NT2/D1 (cell line): ENCODE data around the gene IQGAP3.
A peak's percentile ranks its signal among the peaks of the same experiment; 100 is the strongest.
"Not testable (repeated sequence)": the region's sequence is repeated elsewhere in the genome, so short reads cannot be mapped to it uniquely, and the experiment has no call there.

ENCODE experiments used
- DNase-seq: peaks from one replicate; pipeline ENCODE4 v3.0.0-alpha.2; 2011; ENCODE audit warnings: low read depth, low spot score
- H3K27me3 ChIP-seq: 2 replicates; pipeline ENCODE4 v1.6.0; 2011; ENCODE audit warnings: mild to moderate bottlenecking; ENCODE audit not compliant: insufficient read length, insufficient read depth
- H3K36me3 ChIP-seq: 2 replicates; pipeline ENCODE4 v1.6.1; 2011; ENCODE audit warnings: mild to moderate bottlenecking, low read length, mixed read lengths; ENCODE audit not compliant: insufficient read depth, insufficient read length
- H3K4me1 ChIP-seq: 2 replicates; pipeline ENCODE4 v1.5.1; 2011; ENCODE audit not compliant: insufficient read depth, insufficient read length
- H3K4me3 ChIP-seq: 2 replicates; pipeline ENCODE4 v1.5.1; 2011; ENCODE audit warnings: low read depth; ENCODE audit not compliant: insufficient read length
- H3K9ac ChIP-seq: 2 replicates; pipeline ENCODE4 v1.6.0; 2011; ENCODE audit warnings: low read depth; ENCODE audit not compliant: insufficient read length
- H3K9me3 ChIP-seq: 2 replicates; pipeline ENCODE4 v1.5.1; 2011; ENCODE audit warnings: mild to moderate bottlenecking, low read length; ENCODE audit not compliant: insufficient read depth
- SUZ12 ChIP-seq: IDR thresholded peaks from 2 replicates; pipeline ENCODE4 v1.6.1; 2011; ENCODE audit not compliant: insufficient read length, insufficient read depth; ENCODE audit errors: extremely low read depth
- YY1 ChIP-seq: IDR thresholded peaks from 2 replicates; pipeline ENCODE4 v1.6.1; 2011; ENCODE audit not compliant: insufficient read length, insufficient read depth
- ZNF274 ChIP-seq: IDR thresholded peaks from 2 replicates; pipeline ENCODE4 v1.6.1; 2011; ENCODE audit warnings: mild to moderate bottlenecking, low read depth, low read length

The IQGAP3 gene

DNA sequence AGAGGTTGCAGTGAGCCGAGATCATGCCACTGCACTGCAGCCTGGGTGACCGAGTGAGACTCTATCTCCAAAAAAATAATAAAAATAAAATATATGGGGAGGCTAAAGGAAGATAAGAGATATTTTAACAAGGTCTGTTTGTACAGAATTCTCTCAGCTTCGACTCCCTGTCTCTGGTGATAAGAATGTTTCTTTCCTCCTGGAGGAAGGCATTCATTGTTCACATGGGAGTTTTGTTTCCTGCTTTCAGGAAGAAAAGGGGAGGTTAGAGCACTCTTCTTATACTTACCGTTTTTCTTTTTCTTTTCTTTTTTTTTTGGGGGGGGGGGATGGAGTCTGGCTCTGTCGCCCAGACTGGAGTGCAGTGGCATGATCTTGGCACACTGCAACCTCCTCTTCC, 17.2 kb upstream of the IQGAP3 start:
- TF ChIP-seq ZNF274 (no peak), YY1 (no peak), SUZ12 (no peak)
- no peak for DNase-seq
- Histone ChIP-seq H3K36me3 (peaks cover 22% of the 10 kb centered on the region), H3K9ac (no peak overlapping the region), H3K4me3 (no peak overlapping the region), H3K9me3 (no peaks in the 10 kb centered on the region), H3K27me3 (no peaks in the 10 kb centered on the region), H3K4me1 (peaks cover 6% of the 10 kb centered on the region)

DNA sequence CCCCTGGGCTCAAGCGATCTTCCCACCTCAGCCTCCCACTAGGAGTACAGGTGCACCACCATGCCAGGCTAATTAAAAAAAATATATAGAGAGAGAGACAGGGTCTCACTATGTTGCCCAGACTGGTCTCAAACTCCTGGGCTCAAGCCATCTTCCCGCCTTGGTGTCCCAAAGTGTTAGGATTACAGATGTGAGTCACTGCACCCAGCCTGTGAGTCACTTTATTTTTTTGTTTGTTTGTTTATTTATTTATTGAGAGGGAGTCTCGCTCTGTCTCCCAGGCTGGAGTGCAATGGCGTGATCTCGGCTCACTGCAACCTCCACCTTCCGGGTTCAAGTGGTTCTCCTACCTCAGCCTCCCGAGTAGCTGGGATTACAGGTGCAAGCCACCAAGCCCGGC, 15.6 kb upstream of the IQGAP3 start:
- not testable (repeated sequence) for H3K9me3 ChIP-seq, H3K9ac ChIP-seq, H3K4me1 ChIP-seq, H3K36me3 ChIP-seq, DNase-seq, H3K4me3 ChIP-seq, H3K27me3 ChIP-seq

DNA sequence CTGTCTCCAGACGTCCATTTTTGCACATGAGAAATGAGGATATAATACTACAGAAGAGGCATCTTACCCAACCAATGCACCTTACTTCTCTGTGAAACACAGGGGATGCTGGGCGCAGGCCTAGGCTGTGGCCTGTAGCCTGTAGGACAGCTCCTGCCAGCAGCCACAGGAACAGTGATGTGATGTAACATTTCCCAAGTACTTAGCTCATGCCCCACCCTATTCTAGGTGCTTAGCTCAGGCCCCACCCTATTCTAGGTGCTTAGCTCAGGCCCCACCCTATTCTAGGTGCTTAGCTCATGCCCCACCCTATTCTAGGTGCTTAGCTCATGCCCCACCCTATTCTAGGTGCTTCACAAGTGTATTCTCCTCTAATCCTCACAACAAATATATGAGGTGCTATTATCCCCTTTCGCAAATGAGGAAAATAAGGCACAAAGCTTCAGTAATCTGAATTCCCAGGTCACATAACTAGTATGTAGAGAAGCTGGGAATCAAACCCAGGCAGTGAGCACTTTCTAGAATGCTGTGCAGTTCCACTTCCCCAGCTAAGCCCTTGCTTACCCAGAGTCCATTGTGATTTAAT, 14.6 kb upstream of the IQGAP3 start:
- Histone ChIP-seq H3K9me3 (no peaks in the 10 kb centered on the region), H3K4me1 (peaks cover 2% of the 10 kb centered on the region), H3K4me3 (no peak overlapping the region), H3K9ac (no peak overlapping the region), H3K36me3 (no peaks in the 10 kb centered on the region), H3K27me3 (no peaks in the 10 kb centered on the region)
- TF ChIP-seq ZNF274 (no peak), SUZ12 (no peak), YY1 (no peak)
- no peak for DNase-seq

DNA sequence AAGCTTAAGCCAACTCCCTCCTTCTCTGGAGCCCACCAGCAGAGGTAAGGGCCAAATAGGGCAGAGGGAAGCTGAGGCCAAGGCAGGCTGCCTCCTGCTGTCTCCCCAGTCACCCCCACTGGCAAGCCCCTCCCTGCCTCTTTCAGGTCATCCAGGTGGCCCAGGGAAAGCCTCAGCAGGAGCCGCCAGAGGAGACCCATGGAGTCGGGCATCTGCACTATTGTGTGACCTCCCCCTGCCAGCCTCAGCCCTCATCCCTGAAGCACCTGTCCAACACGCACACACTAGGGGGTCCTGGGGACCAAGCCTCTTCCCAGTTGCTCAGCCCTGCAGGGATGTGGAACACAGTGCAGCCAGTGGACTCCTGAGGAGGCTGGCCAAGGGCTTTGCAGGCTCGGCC, 14.0 kb upstream of the IQGAP3 start:
- TF ChIP-seq SUZ12 (no peak), YY1 (no peak), ZNF274 (no peak)
- DNase-seq = no peak
- Histone ChIP-seq H3K27me3 (no peaks in the 10 kb centered on the region), H3K36me3 (no peaks in the 10 kb centered on the region), H3K9me3 (no peaks in the 10 kb centered on the region), H3K9ac (no peak overlapping the region), H3K4me1 (peaks cover 2% of the 10 kb centered on the region), H3K4me3 (no peak overlapping the region)

DNA sequence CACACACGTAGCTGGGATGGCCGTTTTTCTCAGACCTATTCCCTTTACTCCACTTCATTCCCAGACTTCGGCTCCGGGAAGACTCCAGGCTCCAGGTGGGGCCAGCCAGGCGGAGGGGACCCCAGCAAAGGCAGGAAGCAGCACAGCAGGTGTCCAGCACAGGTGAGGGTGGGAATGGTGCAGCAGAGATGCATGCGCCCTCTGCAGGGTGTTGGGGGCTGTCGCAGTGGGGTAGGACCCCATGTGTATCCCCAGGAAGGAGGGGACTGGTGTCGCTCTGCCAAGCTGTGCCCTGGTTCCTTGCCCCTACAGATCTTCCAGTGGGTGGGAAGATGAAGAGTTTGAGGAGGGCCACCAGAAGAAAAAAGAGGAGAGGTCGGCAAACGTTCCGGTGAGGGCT, 12.4 kb upstream of the IQGAP3 start:
- no peaks in the 10 kb centered on the region for H3K4me1 ChIP-seq
- no peaks in the 10 kb centered on the region for H3K9me3 ChIP-seq
- no peaks in the 10 kb centered on the region for H3K36me3 ChIP-seq
- no peak overlapping the region for H3K4me3 ChIP-seq
- DNase-seq = no peak
- H3K27me3 ChIP-seq = no peaks in the 10 kb centered on the region
- TF ChIP-seq SUZ12 (no peak), ZNF274 (no peak)
- H3K9ac ChIP-seq = no peak overlapping the region

DNA sequence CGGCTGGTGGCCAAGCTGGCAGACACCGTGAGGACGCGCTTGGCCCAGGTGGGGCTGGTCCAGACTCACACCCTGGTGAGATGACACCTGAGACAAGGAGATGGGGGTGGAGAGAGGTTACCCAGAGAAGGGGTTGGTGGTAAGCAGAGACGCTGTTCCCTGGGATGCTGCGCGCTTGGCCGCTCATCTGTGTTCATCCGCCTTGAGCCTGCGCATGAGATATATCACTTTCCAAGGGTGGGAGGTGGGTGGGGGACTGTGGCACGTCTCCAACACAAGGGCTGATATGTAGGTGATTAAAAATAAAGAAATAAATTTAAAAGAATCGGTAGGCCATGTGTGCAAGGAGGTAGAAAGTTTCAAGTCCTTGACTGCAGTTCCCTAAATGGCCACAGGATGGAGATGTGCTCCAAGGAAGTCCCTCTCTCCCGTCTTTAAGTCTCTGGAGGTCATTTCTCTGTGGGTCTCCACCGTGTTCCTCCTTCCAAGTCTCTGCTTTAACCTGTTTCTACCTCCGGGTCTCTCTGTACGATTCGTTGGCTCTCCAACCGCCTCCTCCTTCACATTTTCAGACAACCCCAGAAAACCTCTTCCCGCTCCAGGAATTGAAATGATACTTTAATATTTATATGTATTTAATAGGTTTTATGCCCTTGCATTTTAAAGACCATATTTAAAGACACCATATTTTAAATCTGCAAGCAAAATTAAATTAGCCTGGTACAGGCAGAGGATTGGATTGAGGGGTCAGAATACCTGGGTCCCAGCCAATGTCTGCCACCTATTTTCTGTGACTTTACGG, 11.7 kb upstream of the IQGAP3 start:
- H3K27me3 ChIP-seq = no peaks in the 10 kb centered on the region
- TF ChIP-seq ZNF274 = no peak
- TF ChIP-seq SUZ12 = no peak
- no peak for TF ChIP-seq YY1
- no peak overlapping the region for H3K9ac ChIP-seq
- peak; percentile 92 for DNase-seq
- no peaks in the 10 kb centered on the region for H3K9me3 ChIP-seq
- H3K4me1 ChIP-seq = no peaks in the 10 kb centered on the region
- no peak overlapping the region for H3K4me3 ChIP-seq
- no peaks in the 10 kb centered on the region for H3K36me3 ChIP-seq

DNA sequence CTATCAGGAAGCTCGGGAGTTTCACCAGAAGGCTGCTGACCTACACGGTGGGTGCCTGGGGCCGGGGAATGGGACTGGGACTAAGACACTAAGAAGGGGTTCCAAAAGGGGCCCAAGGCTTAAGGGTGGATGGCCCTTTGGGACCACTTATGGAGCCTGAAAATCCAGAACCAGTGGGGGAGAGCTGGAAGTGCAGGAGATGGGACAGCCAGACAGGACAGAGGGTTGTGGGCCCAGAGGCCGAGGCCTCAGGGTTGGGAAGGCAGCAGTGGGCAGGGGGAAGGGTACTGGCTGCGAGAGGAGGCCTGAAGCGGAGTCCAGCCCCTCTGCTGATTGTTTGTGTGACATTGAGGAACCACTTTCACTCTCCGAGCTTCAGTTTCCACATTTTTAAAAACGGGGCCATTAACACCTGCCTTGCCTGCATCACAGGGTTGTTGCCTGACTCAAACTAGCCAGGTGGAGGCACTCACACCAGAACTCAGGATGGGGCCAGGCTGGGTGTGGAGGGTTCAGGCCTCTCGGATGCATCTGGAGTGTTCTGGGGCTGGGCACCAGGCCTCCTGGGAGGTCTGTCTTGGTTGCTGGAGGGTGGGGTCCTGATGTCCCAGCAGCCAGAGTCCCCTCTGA, 10.1 kb upstream of the IQGAP3 start:
- H3K9ac ChIP-seq = no peak overlapping the region
- H3K4me3 ChIP-seq = no peak overlapping the region
- no peaks in the 10 kb centered on the region for H3K36me3 ChIP-seq
- H3K27me3 ChIP-seq = no peaks in the 10 kb centered on the region
- no peaks in the 10 kb centered on the region for H3K4me1 ChIP-seq
- no peaks in the 10 kb centered on the region for H3K9me3 ChIP-seq
- no peak for DNase-seq
- no peak for TF ChIP-seq SUZ12
- no peak for TF ChIP-seq YY1
- TF ChIP-seq ZNF274 = no peak
